ENCODE results near the gene OSBPL3. TPM values are rescaled to one million over a fixed set of nuclear protein-coding genes. Genes with fewer than 3 reads are reported as not detected.

Gene OSBPL3, protein sequence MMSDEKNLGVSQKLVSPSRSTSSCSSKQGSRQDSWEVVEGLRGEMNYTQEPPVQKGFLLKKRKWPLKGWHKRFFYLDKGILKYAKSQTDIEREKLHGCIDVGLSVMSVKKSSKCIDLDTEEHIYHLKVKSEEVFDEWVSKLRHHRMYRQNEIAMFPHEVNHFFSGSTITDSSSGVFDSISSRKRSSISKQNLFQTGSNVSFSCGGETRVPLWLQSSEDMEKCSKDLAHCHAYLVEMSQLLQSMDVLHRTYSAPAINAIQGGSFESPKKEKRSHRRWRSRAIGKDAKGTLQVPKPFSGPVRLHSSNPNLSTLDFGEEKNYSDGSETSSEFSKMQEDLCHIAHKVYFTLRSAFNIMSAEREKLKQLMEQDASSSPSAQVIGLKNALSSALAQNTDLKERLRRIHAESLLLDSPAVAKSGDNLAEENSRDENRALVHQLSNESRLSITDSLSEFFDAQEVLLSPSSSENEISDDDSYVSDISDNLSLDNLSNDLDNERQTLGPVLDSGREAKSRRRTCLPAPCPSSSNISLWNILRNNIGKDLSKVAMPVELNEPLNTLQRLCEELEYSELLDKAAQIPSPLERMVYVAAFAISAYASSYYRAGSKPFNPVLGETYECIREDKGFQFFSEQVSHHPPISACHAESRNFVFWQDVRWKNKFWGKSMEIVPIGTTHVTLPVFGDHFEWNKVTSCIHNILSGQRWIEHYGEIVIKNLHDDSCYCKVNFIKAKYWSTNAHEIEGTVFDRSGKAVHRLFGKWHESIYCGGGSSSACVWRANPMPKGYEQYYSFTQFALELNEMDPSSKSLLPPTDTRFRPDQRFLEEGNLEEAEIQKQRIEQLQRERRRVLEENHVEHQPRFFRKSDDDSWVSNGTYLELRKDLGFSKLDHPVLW
- 22.6 and 23.2 TPM in 2 replicates for polyA plus RNA-seq (2012; rRNA removed)
- 19.3 and 20.5 TPM in 2 replicates for polyA plus RNA-seq (2012; cell fraction: cytosol; rRNA removed)
- 53.0 and 90.2 TPM in 2 replicates for polyA plus RNA-seq (2012; cell fraction: nucleus; rRNA removed)

GRCh38 chr7:24979863-24980533 is at the start of gene OSBPL3:
Gene OSBPL3 (minus strand): TSS chr7:24980178. CDS start chr7:24892472, 87,706 bp downstream.
- H3F3A ChIP-seq (replicated peaks; ENCODE audit: insufficient read depth), result peaks cover 5% of the 10 kb centered on the region
- CTCF ChIA-PET, result interaction anchor here (0.6 to 6.8 kb wide), 37 partner anchors 9 to 194 kb away, joined by 3 to 69 read pairs (median 5); no protein-coding TSS in a partner anchor
- DNase-seq, result peak; percentile 100
- TF ChIP-seq, protein P1, sequence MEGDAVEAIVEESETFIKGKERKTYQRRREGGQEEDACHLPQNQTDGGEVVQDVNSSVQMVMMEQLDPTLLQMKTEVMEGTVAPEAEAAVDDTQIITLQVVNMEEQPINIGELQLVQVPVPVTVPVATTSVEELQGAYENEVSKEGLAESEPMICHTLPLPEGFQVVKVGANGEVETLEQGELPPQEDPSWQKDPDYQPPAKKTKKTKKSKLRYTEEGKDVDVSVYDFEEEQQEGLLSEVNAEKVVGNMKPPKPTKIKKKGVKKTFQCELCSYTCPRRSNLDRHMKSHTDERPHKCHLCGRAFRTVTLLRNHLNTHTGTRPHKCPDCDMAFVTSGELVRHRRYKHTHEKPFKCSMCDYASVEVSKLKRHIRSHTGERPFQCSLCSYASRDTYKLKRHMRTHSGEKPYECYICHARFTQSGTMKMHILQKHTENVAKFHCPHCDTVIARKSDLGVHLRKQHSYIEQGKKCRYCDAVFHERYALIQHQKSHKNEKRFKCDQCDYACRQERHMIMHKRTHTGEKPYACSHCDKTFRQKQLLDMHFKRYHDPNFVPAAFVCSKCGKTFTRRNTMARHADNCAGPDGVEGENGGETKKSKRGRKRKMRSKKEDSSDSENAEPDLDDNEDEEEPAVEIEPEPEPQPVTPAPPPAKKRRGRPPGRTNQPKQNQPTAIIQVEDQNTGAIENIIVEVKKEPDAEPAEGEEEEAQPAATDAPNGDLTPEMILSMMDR (IDR thresholded peaks at IDR 0.05), result no peak
- TF ChIP-seq TAF1 (IDR thresholded peaks at IDR 0.05; ENCODE audit: borderline replicate concordance, low read depth, low read length) (peak; percentile 82; the same call in 1 of the 2 replicates), FOSL2 (IDR thresholded peaks at IDR 0.05; ENCODE audit: borderline replicate concordance, low read depth) (peak; percentile 2; the same call in 1 of the 2 replicates), USF2 (IDR thresholded peaks at IDR 0.05; ENCODE audit: borderline replicate concordance, low read depth, low read length) (no peak), IRF3 (IDR thresholded peaks at IDR 0.05; ENCODE audit: low read depth, low read length) (no peak; the same call in none of the 2 replicates), RCOR1 (IDR thresholded peaks at IDR 0.05; ENCODE audit: low read length) (no peak), JUND (IDR thresholded peaks at IDR 0.05) (no peak), EZH2phosphoT487 (IDR thresholded peaks at IDR 0.05; ENCODE audit: borderline replicate concordance, low read depth) (no peak), YY1 (IDR thresholded peaks at IDR 0.05; ENCODE audit: low read depth) (peak; percentile 52; the same call in 1 of the 2 replicates), SIN3A (IDR thresholded peaks at IDR 0.05; ENCODE audit: borderline replicate concordance, low read depth, low read length) (peak; percentile 65; the same call in 1 of the 2 replicates), FOXJ3 (CRISPR knock-in tag; IDR thresholded peaks at IDR 0.05) (no peak; the same call in 1 of the 2 replicates), NFIC (IDR thresholded peaks at IDR 0.05; ENCODE audit: borderline replicate concordance) (no peak), TCF12 (IDR thresholded peaks at IDR 0.05) (no peak; the same call in 1 of the 2 replicates), ZBTB33 (IDR thresholded peaks at IDR 0.05; ENCODE audit: borderline replicate concordance, low read depth) (no peak)
- TF ChIP-seq, protein P2, sequence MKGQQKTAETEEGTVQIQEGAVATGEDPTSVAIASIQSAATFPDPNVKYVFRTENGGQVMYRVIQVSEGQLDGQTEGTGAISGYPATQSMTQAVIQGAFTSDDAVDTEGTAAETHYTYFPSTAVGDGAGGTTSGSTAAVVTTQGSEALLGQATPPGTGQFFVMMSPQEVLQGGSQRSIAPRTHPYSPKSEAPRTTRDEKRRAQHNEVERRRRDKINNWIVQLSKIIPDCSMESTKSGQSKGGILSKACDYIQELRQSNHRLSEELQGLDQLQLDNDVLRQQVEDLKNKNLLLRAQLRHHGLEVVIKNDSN (IDR thresholded peaks at IDR 0.05; ENCODE audit: borderline replicate concordance, low read depth), result no peak
- TF ChIP-seq, protein P3, sequence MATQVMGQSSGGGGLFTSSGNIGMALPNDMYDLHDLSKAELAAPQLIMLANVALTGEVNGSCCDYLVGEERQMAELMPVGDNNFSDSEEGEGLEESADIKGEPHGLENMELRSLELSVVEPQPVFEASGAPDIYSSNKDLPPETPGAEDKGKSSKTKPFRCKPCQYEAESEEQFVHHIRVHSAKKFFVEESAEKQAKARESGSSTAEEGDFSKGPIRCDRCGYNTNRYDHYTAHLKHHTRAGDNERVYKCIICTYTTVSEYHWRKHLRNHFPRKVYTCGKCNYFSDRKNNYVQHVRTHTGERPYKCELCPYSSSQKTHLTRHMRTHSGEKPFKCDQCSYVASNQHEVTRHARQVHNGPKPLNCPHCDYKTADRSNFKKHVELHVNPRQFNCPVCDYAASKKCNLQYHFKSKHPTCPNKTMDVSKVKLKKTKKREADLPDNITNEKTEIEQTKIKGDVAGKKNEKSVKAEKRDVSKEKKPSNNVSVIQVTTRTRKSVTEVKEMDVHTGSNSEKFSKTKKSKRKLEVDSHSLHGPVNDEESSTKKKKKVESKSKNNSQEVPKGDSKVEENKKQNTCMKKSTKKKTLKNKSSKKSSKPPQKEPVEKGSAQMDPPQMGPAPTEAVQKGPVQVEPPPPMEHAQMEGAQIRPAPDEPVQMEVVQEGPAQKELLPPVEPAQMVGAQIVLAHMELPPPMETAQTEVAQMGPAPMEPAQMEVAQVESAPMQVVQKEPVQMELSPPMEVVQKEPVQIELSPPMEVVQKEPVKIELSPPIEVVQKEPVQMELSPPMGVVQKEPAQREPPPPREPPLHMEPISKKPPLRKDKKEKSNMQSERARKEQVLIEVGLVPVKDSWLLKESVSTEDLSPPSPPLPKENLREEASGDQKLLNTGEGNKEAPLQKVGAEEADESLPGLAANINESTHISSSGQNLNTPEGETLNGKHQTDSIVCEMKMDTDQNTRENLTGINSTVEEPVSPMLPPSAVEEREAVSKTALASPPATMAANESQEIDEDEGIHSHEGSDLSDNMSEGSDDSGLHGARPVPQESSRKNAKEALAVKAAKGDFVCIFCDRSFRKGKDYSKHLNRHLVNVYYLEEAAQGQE (IDR thresholded peaks at IDR 0.05; ENCODE audit: low read depth, low read length), result 0 out of 2 replicates have a peak, but pooled peaks have one; percentile 17

More at GRCh38 chr7:24979863-24980533, at the start of gene OSBPL3:
- Histone ChIP-seq H3K4me3 (ENCODE audit: low read depth in 2 of 2, low read length in 1 of 2) (peak within 1 kb of the TSS; percentile 73 to 97), H4K20me1 (ENCODE audit: insufficient read depth) (peaks cover 3% of the 10 kb centered on the region; the same call in 1 of the 2 replicates), H3K9ac (peak within 1 kb of the TSS; percentile 78), H3K4me2 (peak within 1 kb of the TSS; percentile 89), H3K27me3 (ENCODE audit: insufficient read depth) (no peaks in the 10 kb centered on the region), H3K9me3 (no peaks in the 10 kb centered on the region), H3K4me1 (ENCODE audit: control insufficient read depth in 1 of 2, insufficient read depth in 2 of 2, low read depth in 1 of 2, low read length in 1 of 2) (peaks cover 21 to 28% of the 10 kb centered on the region in 2 experiments; a peak in 3 of 4 replicates), H3K36me3 (replicated peaks in 1 of 2; ENCODE audit: control insufficient read depth in 1 of 2, insufficient read depth in 2 of 2, low read length in 1 of 2) (no peaks in the 10 kb centered on the region), H3K79me2 (ENCODE audit: insufficient read depth) (peaks cover 53% of the 10 kb centered on the region), H2AFZ (ENCODE audit: low read depth) (peak within 1 kb of the TSS; percentile 86; the same call in 1 of the 2 replicates), H3K27ac (ENCODE audit: low read depth in 2 of 2, low read length in 1 of 2) (peak within 1 kb of the TSS; percentile 84 to 87), H3K9me2 (no peaks in the 10 kb centered on the region)
- 1% methylated on average over 36 of the region's 73 CpGs for WGBS (ENCODE audit: low lambda C conversion rate)
- POLR2A ChIA-PET, result no interaction called here

All from SK-N-SH (cell line).